Measurements from ENCODE around the gene PEAK1. TPM values are rescaled to one million over a fixed set of nuclear protein-coding genes. Genes with fewer than 3 reads are reported as not detected.

Gene PEAK1
- polyA plus RNA-seq, 12 donors: 30.1 to 62.5 (median 38.3) TPM; not detected in 1

DNA sequence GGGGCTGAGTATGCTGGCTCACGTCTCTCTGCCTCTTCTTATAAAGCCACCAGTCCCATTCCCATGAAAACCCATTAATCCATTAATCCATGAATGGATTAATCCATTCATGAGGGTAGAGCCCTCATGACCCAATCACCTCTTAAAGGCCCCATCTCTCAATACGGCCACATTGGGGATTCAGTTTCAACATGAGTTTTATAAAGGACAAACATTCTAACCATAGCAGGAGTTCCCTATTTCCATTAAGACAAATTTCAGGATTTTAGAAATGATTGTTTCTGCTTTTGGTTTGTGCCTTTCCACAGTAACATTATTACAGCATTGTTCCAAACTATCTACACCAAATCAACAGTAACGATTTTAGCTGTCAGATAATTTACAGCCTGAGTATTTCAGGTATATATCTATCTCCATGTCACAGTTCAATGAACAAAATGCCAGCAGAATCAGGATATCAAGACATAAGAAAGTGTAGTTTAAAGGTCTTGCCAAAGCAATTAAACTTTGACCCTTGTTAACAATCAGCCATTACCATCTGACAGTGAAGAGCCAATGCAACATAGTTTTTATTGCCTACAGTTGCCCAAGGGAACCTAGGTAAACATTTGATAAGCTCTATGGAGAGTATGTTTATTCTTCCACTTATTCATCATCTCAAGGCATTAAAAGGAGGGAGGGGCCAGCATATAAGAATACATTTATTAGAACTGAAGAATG, 352.8 kb downstream of the PEAK1 start:
- DNase-seq: no peak

DNA sequence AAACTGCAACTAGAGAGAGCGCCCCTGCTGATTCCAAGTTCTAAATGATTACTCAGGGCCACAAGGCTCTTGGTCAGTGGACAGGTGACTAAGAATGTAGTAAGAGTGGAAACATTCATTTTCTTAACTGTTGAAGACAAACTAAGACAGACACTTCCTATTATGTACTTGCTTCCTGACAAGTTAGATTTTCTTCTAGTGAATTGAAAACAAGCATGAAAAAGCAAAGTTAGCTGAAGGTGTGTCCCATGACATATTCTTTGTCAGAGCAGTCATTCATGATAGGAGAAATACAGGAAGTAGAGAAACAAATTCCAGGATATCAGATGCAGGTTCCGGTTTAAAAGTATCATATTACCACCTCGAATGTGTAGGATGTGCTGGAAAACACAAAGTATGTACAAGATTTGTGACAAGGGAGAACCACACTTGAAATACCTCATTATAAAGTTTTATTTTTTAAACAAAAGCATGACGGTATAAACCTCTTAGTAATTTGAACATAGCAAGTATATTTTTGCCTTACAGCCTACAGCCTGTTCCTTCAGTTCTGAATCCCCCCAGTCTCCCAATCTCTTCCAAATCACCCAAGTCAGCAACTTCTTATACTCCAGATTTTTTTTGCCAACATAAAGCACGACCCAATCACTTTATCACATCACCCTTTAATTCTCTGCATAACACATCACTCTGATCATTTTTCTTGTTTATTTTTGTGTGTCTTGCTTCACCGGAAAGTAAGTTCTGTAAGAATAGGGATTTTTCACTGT, 355.2 kb downstream of the PEAK1 start:
- no peak for DNase-seq

DNA sequence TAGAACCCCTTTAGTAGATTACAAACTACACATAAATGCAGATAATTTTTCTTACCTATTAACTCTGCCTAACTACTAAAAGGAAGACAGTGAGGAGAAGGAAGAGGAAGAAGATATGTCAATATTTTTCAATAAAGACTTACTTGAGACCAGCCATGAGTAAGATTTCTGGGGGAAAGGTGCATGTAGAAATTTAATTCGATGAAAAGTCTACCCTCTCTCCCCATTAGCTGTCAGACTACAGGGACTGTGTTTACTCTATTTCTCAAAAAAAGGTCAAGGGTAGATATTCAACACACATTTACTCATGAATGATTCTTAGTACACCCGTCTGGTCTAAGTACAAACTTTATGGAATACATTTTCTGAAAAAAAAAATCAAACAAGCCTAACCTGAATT, 355.8 kb downstream of the PEAK1 start:
- DNase-seq: no peak

DNA sequence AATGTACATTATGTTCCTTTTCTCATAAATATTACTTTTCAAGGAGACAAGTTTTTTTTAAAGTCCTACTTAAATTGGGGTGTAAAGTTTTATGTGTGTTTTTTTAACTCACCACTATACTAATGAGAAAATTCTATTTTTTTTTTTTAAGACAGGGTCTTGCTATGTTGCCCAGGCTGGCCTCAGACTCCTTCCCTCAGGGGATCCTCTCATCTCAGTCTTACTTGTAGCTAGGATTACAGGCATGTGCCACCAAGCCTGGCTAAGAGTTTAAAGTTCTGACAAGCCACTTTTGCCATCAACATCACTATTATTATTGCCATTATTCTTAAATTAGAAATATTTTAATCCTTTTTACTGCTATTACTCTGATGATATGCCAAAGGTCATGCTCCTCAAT, 356.7 kb downstream of the PEAK1 start:
- no peak for DNase-seq

DNA sequence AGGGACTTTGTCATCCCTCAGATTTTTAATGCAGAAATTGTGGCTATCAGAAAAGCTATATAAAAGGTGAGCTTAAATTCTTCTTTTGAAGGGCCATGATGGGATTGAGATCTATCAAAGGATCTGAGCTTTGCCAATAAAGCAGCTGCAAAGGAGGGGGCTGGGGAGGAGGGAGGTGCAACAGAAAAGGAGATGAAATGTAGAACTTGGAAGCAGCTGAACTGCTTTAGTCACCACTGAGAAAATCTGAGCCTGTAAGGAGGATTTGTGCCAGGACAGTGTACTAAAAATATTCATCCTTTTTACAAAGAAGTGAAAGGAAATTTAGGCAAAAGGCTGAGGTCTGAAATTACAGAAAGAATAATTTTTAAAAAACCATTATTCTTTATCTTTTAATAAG, 359.4 kb downstream of the PEAK1 start:
- peak; percentile 75 for DNase-seq

DNA sequence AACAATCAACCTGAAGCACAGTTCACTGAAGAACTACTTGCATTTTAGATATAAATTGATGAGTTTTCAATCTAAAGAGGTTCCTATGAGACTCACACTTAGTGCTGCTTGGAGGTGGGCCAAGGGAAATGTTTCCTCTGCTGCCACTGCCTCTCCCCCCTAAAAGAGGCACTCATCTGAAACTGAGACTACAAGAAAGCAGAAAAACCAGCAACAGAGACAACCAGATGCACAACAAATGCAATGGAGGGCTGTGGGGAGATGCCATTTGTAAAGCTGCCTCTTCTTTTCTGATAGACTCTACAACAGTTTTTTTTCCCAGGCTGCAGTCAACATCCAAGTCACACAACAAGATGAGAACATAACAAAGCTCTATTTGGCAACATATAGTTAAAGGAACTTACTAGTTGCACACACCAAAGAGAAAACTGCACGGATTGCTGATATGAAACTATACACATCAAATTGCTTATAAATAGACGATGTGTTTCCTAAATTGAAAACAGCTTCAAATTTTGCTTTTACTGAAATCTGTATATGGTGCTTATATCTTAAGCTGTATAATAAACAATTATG, 360.0 kb downstream of the PEAK1 start:
- no peak for DNase-seq

DNA sequence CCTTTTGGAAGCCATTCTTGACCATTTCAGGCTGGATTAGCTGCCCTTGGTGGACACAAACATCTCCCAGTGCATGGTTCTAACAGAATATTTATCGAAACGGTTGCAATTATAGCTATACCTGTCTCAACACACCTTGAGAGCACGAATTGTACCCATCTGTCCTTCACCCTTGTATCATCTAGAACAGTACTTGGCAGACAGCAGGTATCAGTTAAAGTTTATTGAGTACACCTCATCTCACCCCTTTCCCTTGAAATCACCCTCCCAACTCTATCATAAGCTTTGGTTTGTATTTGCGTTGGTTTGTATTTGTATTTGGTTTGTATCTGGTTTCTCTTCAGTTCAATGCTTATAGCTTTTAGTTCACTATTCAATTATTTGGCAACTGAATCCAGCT, 361.4 kb downstream of the PEAK1 start:
- DNase-seq: no peak

DNA sequence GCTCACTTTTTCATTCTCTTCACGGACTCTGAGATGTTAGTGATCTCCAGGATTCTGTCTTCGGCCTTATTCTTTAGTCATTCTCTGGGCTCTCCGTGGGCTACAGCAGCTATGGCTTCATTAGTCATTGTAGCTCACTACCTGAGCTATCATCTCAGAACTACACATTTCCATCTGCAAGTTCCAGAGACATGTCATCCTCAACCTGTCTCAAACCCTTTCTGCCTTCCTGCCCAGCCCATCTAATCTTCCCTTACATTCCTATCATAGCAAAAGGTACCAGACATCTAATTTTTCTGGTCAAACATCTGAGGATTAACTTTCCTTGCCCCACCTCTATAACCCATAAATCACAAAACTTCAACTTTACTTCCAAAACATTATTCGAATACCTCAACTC, 362.2 kb downstream of the PEAK1 start:
- DNase-seq: no peak

DNA sequence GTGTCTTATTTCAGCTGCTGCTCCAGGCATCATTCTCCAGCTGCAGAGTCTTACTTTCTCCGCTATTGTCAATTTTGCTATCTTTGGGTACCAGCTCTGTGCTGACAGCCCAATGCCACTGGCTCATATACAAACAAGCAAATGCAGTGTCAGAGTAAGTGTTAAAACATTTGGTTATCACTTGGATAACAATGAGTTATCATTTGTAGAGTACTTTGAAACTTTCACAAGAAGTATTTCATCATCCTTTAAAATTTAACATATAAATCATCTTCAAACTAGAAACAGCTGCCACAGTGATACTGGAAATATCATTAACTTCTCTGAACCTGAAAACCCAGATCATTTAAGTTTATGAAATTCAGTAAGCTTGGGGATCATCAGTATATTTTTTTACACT, 362.8 kb downstream of the PEAK1 start:
- DNase-seq: no peak

DNA sequence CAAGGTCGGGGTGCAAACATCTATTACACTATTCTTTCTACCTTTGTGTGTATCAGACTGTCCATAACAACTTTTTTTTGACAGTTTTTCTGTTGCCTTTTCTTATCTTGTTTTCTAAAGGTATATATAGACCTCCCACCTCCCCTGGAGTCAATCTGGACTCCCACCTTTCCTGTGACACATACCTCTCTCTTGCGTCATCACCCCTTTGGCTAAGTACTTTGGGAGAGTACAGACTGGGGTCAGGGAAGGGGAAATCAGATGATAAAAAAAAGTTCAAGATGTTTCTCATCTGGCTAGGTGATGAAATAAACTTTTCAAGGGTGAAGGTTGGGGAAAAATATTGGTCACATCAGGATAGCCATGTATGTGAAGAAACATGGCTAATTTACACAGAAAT, 366.2 kb downstream of the PEAK1 start:
- DNase-seq: no peak

DNA sequence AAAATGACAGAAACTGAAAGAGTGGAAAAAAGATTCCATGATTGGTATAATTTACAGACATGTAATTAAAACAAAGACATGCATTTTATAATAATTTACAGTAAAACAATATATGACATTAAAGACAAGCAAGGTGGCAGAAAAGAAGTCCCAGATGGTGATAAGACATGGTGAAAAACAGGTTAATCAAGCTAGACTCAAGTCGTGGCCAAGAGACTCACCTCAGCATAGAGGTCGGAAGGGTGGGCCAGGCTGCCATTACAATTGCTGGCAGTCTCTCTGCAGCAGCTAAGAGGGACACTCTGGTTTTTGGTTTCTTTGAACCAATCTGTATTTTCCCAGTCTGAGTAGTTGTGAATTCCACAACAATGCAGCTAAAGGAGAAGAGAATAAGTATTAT, 367.3 kb downstream of the PEAK1 start:
- no peak for DNase-seq

Other genes with a start within 250 kb of the PEAK1 start
- gene HMG20A, start 784 bp upstream of the PEAK1 start, polyA plus RNA-seq (ENCODE audit: insufficient read length in 12 of 12): 10 to 100 TPM in 11 of 12 donors, not detected in 1; 45.5 to 66.5 (median 55.8) TPM
- gene LINGO1, start 212.8 kb upstream of the PEAK1 start, polyA plus RNA-seq (ENCODE audit: insufficient read length in 12 of 12): 10 to 100 TPM in 5 of 12 donors, 1 to 10 TPM in 6, not detected in 1; 6.1 to 30.9 (median 9.7) TPM

Data from muscle of arm (tissue), 12 donors.